Mucosa of rectum (tissue), 2 donors: ENCODE data around the gene MYLK.

Source experiments
- H3K27ac ChIP-seq, 2 donors: one replicate each; pipeline ENCODE4 v1.7.0; 2013; ENCODE audit warnings: inconsistent platforms in 2 of 2, low read depth in 2 of 2, low read length in 2 of 2
- H3K27me3 ChIP-seq, 2 donors: one replicate each; pipeline ENCODE4 v1.7.0; 2013; ENCODE audit warnings: low read length in 2 of 2; ENCODE audit not compliant: control insufficient read depth in 2 of 2, insufficient read depth in 2 of 2
- H3K36me3 ChIP-seq, 2 donors: one replicate each; pipeline ENCODE4 v1.7.0; 2013; ENCODE audit warnings: low read length in 2 of 2; ENCODE audit not compliant: control insufficient read depth in 2 of 2, insufficient read depth in 2 of 2
- H3K4me1 ChIP-seq, 2 donors: one replicate each; pipeline ENCODE4 v1.7.0; 2013; ENCODE audit warnings: low read length in 2 of 2, mild to moderate bottlenecking in 1 of 2; ENCODE audit not compliant: control insufficient read depth in 2 of 2, insufficient read depth in 2 of 2
- H3K4me3 ChIP-seq, 2 donors: one replicate each; pipeline ENCODE4 v1.7.0; 2013; ENCODE audit warnings: low read length in 2 of 2
- H3K9ac ChIP-seq, 2 donors: one replicate each; pipeline ENCODE4 v1.7.0; 2013; ENCODE audit warnings: low read length in 2 of 2, low read depth in 1 of 2, mild to moderate bottlenecking in 1 of 2
- H3K9me3 ChIP-seq, 2 donors: one replicate each; pipeline ENCODE4 v1.7.0; 2013; ENCODE audit warnings: low read length in 2 of 2; ENCODE audit not compliant: control insufficient read depth in 2 of 2
- donor health status: healthy.
- donor health status: Normal muscosa, but diverticular disease.

MYLK gene

GRCh38 chr3:123834631-123835030 is 49.5 kb downstream of the MYLK start:
- Histone ChIP-seq H3K4me3 (no peak overlapping the region), H3K27me3 (no peaks in the 10 kb centered on the region), H3K9me3 (peaks cover 0 to 2% of the 10 kb centered on the region in 2 donors), H3K27ac (no peak overlapping the region), H3K36me3 (no peaks in the 10 kb centered on the region), H3K9ac (no peak overlapping the region), H3K4me1 (no peaks in the 10 kb centered on the region)

- no peak overlapping the region for H3K27ac ChIP-seq
These were observed 50.7 kb downstream of the MYLK start for GRCh38 chr3:123833398-123833785.

GRCh38 chr3:123832692-123833397 is 51.3 kb downstream of the MYLK start:
- Histone ChIP-seq H3K27ac (no peak overlapping the region), H3K36me3 (no peaks in the 10 kb centered on the region), H3K9ac (no peak overlapping the region), H3K4me1 (no peaks in the 10 kb centered on the region), H3K4me3 (no peak overlapping the region), H3K9me3 (peaks cover 2 to 4% of the 10 kb centered on the region in 2 donors), H3K27me3 (no peaks in the 10 kb centered on the region)

More at GRCh38 chr3:123833398-123833785, 50.7 kb downstream of the MYLK start:
- no peaks in the 10 kb centered on the region for H3K4me1 ChIP-seq
- no peaks in the 10 kb centered on the region for H3K36me3 ChIP-seq
- H3K27me3 ChIP-seq, result no peaks in the 10 kb centered on the region
- no peak overlapping the region for H3K9ac ChIP-seq
- peaks cover 0 to 2% of the 10 kb centered on the region in 2 donors for H3K9me3 ChIP-seq
- no peak overlapping the region for H3K4me3 ChIP-seq

DNA sequence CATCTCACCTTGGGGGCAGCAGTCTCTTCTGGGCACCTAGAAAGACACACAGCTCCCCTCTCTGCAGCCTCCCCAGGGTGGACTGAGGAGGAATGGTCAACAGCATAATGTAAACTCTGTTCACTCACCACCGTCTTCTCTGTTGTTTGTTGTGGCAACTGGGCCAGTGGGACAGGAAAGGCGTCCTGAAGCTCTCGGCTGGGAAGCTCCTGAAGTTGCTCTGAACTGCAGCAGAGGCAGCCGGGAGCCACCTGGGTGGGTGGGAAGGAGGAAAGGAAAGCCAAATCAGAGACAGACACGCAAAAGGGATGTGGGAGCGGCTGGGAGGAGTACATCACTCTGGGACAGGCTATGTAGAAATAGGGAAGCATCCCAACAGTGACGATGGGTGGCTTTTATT is 52.7 kb downstream of the MYLK start:
- Histone ChIP-seq H3K9ac (no peak overlapping the region), H3K4me3 (no peak overlapping the region), H3K9me3 (peaks cover 3 to 10% of the 10 kb centered on the region in 2 donors), H3K4me1 (no peaks in the 10 kb centered on the region), H3K36me3 (no peaks in the 10 kb centered on the region), H3K27ac (no peak overlapping the region), H3K27me3 (no peaks in the 10 kb centered on the region)

DNA sequence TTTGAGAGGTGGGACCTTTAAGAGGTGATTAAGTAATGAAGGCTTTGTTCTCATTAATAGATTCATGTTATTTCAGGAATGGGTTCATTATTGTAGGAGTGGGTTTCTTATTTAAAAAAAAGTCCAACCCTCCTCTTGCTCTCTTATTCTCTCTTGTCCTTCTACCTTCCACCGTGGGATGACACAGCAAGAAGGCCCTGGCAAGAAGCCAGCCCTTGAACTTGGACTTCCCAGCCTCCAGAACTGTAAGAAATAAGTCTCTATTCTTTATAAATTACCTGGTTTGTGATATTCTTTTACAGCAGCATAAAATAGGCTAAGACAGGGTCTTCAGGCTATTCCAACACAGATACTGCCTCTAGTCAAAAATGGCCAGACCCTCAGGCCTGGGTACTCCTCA is 62.2 kb downstream of the MYLK start:
- H3K27me3 ChIP-seq, result no peaks in the 10 kb centered on the region
- no peak overlapping the region for H3K27ac ChIP-seq
- peaks cover 5 to 6% of the 10 kb centered on the region in 2 donors for H3K9me3 ChIP-seq
- H3K4me3 ChIP-seq, result no peak overlapping the region
- H3K4me1 ChIP-seq, result peaks cover 0 to 5% of the 10 kb centered on the region in 2 donors
- no peak overlapping the region for H3K9ac ChIP-seq
- no peaks in the 10 kb centered on the region for H3K36me3 ChIP-seq

DNA sequence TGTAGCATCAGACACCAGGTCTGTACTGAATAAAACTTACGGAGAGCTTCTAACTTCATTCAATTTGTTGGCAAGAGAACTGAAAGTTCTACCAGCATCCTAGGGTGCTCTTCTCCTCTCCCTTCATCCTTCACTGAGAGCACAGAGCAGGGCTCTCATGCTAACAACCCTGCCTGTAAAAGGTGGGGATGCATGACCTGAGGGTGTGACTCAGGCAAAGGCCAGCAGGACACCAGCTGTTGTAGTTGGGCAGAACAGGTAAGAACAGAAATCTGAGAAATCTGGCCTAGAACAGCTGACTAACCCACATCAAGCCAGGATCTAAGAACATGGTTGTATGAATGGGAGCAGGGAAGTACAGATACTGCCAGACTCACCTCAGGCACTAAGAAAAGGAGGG is 64.2 kb downstream of the MYLK start:
- Histone ChIP-seq H3K36me3 (no peaks in the 10 kb centered on the region), H3K27me3 (no peaks in the 10 kb centered on the region), H3K4me3 (no peak overlapping the region), H3K9ac (no peak overlapping the region), H3K9me3 (no peaks in the 10 kb centered on the region), H3K4me1 (peaks cover 0 to 5% of the 10 kb centered on the region in 2 donors), H3K27ac (no peak overlapping the region)

DNA sequence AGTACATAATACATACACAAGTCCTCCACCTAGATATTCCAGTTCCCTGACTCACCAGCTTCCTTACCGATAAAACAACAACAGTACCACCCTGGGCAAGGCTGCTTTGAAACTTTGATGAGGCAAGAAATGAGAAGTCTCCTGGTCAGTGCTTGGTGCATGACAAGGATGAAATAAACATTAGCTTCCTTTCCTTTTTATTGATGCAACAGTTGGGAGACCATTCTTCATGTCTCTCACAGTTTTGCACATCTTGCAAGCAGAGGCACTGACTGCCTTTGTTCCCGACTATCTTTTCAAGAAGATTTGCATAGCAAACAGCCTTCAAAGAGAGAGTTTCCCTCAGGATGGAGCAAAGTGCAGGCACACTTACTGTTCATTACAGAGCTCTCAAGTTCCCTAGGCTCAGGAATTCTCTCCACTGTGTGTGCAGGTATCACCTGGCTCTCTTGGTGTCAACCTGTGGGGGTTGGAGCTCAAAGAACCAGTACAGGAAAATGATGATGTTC is 65.2 kb downstream of the MYLK start:
- no peaks in the 10 kb centered on the region for H3K36me3 ChIP-seq
- H3K27ac ChIP-seq, result no peak overlapping the region
- H3K4me3 ChIP-seq, result no peak overlapping the region
- H3K9ac ChIP-seq, result no peak overlapping the region
- H3K27me3 ChIP-seq, result no peaks in the 10 kb centered on the region
- no peaks in the 10 kb centered on the region for H3K9me3 ChIP-seq
- H3K4me1 ChIP-seq, result peaks cover 0 to 5% of the 10 kb centered on the region in 2 donors

DNA sequence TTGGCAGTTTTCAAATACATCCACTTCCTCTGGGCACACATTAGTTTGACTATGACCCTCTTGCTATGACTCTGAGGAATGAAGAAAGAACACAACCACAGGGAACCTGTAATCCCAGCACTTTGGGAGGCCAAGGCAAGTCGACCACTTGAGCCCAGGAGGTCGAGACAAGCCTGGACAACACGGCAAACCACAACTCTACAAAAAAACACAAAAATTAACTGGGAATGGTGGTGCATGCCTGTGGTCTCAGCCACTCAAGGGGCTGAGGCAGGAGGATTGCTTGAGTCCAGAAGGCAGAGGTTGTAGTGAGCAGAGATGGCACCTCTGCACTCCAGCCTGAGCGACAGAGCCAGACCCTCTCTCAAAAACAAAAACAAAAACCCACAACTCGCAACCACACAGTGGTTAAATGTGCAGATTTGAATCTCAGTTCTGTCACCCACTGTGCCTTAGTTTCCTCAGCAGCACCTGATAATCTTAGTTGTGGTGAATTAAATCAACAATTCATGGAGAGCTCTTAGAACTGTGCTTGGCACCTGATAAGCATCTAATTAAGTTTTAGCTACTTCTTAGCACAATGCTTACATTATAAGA is 65.7 kb downstream of the MYLK start:
- Histone ChIP-seq H3K9me3 (no peaks in the 10 kb centered on the region), H3K9ac (no peak overlapping the region), H3K27me3 (no peaks in the 10 kb centered on the region), H3K27ac (no peak overlapping the region), H3K4me3 (no peak overlapping the region), H3K4me1 (peaks cover 0 to 5% of the 10 kb centered on the region in 2 donors), H3K36me3 (no peaks in the 10 kb centered on the region)

GRCh38 chr3:123817413-123817812 is 66.7 kb downstream of the MYLK start:
- H3K9ac ChIP-seq, result no peak overlapping the region
- H3K27me3 ChIP-seq, result no peaks in the 10 kb centered on the region
- no peaks in the 10 kb centered on the region for H3K9me3 ChIP-seq
- no peak overlapping the region for H3K27ac ChIP-seq
- no peaks in the 10 kb centered on the region for H3K36me3 ChIP-seq
- H3K4me1 ChIP-seq, result peaks cover 0 to 5% of the 10 kb centered on the region in 2 donors
- H3K4me3 ChIP-seq, result no peak overlapping the region

GRCh38 chr3:123816673-123817207 is 67.4 kb downstream of the MYLK start:
- no peaks in the 10 kb centered on the region for H3K9me3 ChIP-seq
- H3K36me3 ChIP-seq, result no peaks in the 10 kb centered on the region
- peaks cover 0 to 5% of the 10 kb centered on the region in 2 donors for H3K4me1 ChIP-seq
- H3K4me3 ChIP-seq, result no peak overlapping the region
- H3K27me3 ChIP-seq, result no peaks in the 10 kb centered on the region
- H3K27ac ChIP-seq, result no peak overlapping the region
- H3K9ac ChIP-seq, result no peak overlapping the region
